ENCODE data around the gene TMEM213.

The TMEM213 gene

DNA sequence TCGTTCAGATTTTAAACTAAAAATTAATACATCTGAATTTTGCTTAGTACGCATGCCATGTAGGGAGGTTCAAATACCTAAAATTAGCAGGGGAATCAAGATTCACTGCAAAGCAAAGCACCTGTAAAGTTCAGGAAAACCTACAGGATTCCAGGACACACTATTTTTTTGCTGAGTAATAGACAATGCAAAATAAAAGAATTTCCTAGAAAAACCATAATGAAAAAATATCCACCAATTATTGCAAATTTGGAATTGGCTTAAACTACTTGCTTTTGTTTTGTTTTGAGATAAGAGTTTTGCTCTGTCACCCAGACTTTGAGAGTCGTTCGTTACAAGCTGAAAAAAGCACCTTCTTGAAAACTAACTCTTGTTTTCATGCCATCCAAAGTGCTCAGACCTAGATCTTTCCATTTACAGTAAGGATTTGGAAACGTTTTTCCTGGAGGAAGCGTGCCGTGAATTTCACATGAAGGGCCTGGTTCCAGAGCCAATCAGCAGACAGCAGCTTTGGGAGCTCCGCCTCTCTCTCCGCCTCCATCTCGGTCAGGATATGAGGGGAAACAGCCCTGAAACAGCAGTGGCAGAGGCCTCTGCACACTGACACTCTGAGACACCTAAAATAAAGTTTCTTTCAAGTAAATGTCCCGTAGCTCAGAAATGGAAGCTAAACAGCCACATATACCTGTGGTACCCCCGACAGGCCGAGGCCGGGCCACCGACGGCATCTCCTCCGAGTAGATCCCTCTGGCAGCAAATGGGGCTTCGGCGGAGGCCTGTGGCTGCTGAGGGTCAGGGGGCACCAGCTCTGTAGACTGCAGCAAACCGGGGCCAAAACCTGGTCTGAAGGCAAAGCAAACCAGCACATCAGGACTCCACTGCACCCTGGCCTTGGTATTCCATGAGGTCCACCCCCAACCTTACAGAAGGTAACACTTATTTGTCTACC lies 46.1 kb downstream of the TMEM213 start:
- DNase-seq: no peak

DNA sequence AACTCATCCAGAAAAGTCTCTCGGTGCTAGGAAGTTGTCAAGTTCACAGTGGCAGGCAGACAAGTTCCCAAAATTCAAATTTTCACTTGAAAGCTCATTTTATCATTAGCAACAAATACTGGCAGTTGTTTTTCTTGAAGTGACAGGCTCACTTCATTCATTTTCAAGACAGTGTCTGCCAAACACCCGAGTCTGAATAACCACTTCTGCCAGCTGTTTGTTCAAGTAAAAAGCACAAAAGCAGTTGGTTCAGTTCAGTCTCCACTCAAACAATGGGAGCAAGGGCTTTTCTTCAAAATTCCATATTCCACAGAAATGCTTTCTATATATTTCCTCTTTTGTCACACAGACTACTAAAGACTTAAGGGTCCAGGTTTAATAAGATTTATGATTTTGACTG lies 47.9 kb downstream of the TMEM213 start:
- no peak for DNase-seq

DNA sequence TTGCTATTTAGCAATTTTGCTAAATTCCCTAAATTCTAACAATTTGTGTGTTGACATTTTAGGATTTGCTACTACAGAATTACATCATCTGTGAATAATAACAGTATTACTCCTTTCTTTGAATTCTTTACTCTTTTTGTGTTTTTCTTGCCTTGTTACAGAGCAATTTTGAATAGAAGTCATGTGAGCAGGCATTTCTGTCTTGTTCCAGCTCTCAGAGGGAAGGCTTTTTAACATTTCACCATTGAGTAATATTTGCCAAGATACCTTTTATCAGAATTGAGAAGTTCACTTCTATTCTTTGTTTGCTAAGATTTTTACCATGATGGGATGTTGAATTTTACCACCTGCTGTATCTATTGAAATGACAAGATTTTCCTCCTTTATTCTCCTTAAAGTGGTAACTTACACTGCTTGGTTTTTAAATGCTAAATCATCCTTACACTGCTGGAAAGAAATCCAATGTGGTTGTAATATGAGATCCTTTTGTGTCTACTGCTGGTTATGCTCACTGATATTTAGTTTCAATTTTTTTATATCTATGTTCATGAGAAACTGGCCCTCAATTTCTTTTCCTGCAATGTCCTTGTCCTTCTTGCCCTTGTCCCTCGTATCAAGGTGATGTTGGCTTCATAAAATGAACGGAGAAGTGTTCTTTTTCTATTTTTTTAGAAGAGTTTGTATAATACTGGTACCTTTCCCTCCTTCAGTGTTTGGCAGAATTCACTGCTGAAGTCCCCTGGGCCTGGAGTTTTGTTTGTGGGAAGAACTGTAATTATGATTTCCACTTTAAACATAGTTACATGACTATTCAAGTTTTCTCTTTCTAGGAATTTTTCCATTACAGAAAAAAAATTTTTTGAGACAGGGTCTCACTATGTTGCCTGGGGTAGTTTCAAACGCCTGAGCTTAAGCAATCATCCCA lies 50.5 kb downstream of the TMEM213 start:
- DNase-seq: no peak

DNA sequence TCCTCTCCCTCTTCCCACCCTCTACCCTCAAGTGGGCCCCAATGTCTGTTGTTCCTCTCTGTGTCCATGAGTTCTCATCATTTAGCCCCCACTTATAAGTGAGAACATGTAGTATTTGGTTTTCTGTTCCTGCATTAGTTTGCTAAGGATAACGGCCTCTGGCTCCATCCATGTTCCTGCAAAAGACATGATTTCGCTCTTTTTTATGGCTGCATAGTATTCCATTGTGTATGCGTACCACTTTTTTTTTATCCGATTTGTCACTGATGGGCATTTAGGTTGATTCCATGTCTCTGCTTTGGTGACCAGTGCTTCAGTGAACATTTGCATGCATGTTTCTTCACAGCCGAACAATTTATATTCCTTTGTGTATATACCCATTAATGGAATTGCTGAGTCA lies 51.9 kb downstream of the TMEM213 start:
- no peak for DNase-seq

DNA sequence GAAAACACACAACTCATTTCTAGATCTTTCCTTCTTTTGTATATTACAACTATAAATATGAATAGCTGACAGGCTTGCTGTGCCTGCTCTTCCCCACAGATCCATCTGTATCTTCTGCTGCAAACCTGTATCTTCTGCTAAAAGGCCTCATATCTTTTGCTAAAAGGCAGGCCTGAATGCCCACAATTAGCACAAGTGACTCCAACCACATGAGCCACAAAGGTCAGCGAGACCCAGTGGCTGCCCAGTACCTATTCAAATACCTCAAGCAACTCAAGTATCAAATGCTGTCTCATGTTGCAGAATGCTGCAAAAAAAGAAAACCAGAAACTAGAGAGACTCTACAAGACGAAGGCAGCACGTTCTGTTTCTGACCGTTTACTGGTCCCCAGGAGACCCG lies 54.7 kb downstream of the TMEM213 start:
- no peak for DNase-seq

DNA sequence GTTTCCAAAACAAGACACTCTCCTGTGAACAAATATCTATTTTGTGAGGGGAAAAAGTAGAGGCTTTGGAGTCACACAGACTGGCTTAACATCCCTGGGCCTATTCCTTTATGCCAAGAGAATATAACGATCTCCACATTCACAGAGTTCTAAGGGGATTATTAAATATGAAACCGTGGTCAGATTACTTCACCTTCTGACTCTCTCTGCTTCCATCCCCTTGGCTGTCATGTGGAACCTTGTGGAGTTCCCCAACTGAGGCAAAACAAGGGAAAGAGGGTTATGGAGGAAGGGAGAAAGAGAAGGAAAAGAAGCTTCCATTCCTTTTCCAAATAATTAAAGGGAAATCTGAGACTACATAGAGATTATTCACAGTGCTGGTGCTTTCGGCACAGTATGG lies 55.7 kb downstream of the TMEM213 start:
- no peak for DNase-seq

DNA sequence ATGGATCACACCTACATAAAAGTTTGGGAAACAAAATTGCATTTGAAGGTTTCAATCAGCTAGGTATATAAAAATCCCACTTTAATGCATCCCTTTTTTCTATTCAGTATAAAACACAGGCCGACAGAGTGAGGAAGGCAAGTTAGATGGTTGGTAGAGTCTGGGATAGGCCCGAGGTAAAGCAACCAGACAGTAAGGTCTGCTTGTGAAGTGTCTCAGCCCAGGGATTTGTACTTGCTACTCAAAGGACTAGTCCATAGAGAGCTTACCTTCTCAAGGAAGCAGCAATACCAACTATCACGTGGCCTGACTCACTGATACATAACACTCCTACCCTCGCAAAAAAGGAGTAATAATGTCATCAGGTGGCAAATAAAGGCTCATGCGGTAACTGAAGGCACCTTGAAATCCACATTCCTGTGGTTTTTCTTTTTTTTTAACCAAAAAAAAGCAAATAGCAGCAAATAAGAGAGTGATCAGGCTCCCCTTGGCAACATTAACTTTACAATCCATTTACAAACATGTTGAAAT lies 56.4 kb downstream of the TMEM213 start:
- DNase-seq: no peak

DNA sequence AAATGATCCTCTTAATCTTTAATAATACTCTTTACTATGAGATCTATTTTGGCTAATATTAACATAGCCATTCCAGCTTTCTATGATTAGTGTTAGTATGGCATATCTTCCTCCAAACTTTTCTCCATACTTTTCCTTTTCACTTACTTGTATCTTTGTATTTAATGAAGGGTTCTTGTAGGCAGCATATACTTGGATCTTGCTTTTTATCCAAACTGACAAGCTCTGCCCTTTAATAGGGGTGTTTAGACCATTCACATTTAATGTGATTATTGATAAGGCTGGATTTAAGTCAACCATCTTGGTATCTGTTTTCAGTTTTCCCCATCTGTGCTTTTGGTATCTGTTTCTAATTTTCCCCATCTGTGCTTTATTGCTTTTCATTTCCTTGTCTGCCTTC lies 59.9 kb downstream of the TMEM213 start:
- no peak for DNase-seq

DNA sequence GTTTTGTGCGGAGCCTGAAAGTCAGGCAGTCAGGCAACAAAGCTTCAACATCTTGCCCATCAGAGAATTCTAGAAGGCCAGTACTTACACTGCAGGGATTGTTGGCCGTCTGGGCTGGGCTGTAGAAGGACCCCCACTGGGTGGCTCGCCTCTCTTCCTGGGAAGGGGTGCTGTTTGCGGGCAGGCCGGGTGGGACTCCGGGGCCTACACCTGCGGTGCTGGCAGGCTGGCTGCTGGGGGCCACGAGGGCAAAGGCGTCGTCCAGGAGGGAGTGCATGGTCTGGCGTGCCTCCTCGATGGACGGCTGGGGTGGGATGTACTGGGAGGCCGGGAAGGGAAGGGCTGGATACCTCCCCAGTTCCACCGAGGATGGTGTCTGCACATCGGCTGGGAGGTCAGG lies 63.3 kb downstream of the TMEM213 start:
- DNase-seq: no peak

DNA sequence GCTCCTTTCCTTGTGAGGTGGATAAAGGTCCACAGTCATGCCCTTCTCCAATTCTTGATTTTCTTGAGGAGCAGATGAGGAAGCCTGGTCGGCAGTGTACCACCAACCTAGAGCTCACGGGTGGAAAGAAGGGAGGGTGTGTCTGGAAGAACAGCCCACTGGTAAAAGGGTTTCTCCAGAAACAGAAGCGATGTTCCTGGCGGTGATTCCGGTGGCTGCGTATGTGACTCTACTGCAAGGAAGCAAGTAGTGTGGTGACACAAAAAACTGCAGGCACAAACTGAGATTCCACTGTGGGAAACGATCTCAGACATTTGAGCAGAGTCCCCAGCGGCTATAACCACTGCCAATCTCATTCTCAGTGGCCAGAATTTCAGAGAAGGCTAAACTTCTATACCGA lies 66.1 kb downstream of the TMEM213 start:
- DNase-seq: no peak

DNA sequence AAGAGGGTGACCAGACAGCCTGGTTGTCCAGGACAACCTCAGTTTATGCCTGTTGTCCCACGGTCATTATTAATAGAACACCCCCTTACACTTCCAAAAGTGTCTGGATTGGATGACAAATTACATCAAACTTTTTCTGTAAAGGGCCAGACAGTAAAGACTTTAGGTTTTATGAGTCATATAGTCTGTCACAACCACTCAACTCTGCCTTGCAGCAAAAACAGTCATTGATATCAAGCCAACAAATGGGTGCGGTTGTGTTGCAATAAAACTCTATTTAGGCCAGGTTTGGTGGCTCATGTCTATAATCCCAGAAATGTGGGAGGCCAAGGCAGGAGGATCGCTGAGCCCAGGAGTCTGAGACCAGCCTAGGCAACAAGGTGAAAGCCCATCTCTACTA lies 66.9 kb downstream of the TMEM213 start:
- peak; percentile 17 for DNase-seq

DNA sequence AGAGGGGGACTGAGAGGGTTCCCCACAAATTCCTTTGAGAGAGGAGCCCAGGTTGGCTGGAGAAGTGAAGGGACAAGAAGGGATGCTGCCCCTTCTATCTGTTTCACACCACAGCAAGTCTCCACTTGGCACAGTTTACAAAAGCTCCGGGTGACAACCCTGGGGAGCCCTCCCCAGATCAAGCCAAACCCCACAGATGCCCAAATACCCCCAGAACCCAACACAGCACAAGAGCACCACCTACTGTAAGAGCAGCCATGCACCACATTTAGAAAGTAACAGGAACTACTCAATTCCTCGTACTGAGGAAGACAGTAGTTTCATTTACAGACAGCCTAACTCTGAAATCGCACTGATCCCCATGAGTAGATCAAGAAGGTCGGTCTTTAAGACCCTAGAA lies 68.0 kb downstream of the TMEM213 start:
- no peak for DNase-seq

DNA sequence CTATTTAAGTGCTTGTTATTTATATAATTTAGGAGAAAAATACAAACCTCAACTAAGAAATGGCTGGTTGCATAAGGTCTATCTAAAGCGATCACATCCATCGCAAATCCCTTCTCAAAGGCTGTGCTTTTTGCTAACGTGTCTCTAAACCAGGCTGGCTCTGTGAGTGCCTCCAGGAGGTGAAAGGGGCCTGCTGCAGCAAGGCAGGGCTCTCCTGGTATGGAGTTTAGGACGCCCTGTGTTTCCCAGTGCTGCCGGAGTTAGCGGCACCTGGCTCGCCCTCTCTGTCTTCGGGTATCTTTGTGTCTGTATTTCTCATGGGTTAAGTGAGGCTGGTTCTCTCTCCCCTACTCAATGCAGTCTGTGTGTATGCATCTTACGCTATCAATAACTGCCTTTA lies 68.6 kb downstream of the TMEM213 start:
- DNase-seq: no peak

DNA sequence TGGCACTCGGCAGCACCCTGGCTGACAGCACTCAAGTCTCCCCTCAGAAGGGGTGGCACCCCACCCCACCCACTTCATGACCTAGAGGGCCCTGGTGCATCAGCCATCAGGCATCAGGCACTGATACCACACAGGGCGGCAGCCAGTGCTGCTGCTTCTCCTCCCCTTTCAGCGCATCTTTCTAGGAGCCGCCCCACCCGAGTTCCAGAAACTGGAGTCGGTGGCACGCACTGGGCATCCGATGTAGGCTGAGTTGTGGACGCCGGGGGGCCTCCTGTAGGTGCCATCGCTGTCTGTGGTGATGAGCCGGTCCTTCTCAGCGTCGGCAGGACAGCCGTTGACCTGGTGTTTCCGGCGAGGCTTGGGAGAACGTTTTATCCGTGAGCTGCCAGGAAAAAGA lies 70.0 kb downstream of the TMEM213 start:
- DNase-seq: no peak

DNA sequence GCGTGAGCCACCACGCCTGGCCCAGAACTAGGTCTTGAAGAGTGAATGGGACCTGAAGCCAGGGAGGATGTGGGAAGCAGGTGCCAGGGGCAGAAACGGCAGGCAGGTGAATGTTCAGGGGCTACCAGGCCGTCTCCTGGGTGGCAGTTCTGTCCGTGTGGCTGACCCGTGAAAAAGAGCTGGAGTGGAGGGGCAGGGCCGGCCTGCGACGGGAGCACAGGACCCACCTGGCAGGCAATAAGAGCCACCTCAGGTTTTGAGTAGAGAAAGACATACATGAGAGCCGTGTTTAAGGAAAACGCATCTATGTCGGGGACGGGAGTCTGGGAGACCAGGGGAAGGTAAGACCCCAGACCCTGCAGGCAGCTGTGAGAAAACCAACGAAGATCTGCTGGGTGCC lies 70.9 kb downstream of the TMEM213 start:
- DNase-seq: no peak

DNA sequence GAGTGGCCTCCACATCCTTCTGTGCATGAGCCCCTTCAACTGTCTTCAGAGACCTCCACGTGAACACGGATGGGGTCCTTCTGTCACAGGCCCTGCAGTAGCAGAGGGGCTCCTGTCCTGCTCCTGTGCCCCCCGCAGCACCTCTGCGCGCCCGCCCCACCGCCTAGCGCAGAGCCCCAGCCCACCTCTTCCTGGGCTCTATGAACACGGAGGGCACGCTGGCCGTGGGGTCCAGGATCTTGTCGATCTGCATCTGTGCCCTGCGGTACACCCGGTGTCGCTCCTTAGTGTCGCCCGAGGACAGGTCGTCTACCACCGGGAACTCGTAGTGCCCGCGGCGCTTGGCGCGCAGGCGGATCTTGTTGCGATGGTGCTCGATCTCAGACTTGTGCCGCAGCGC lies 71.6 kb downstream of the TMEM213 start:
- DNase-seq: no peak

DNA sequence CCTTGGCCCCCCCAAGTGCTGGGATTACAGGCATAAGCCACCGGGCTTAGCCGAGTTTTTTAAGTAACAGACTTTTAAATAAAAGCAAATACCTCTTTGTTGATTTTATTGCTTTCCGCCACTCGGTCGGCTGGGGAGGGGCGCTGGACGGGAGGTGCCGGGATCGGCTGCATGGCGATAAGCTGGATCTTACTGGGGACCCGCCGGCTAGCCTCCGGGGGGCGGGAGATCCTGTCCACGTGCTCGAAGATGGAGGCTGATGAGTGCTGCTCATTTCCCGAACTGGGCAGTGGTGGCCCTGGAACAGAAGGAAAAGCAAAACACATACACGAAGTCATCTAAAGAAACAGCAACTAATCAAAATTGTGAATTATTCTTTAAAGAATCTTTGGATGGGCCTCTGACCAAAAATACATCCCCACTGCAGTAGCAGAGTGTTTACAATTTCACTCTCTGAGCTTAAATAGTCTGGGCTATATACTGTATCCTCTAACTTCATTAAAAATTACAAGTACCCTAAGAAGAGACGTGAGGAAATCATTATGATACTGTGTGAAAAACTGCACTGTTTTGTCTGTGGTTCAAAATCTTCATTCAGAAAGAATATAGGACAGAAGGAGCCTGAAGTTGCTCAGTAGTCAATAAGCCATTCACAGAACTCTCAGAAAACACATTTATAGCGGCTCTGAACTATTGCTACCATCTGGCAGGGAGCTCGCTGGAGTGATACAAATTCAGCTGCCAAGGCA lies 73.4 kb downstream of the TMEM213 start:
- no peak for DNase-seq

DNA sequence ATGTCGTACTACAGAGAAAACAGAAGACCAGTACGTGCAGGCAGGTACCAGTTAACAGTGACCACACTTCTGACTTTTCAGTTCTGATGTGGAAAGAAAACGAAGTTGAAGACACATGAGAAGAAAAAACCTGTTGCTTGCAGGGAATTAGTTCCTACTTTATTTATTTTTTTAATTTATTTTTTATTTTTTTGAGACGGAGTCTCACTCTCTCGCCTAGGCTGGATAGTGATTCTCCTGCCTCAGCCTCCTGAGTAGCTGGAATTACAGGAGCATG lies 74.0 kb downstream of the TMEM213 start:
- DNase-seq: no peak

DNA sequence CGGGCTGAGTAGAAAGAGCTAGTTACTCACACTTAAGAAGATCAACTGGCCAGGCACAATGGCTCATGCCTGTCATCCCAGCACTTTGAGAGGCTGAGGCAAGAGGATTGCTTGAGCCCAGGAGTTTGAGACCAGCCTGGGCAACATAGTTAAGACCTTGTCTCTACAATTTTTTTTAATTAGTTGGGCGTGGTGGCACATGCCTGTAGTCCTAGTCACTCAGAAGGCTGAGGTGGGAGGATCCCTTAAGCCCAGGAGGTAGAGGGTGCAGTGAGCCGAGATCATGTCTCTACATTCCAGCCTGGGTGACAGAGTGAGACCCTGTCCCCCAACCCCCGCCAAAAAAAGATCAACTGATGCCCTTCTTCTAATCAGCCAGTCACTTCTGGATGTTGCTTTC lies 74.8 kb downstream of the TMEM213 start:
- DNase-seq: no peak

DNA sequence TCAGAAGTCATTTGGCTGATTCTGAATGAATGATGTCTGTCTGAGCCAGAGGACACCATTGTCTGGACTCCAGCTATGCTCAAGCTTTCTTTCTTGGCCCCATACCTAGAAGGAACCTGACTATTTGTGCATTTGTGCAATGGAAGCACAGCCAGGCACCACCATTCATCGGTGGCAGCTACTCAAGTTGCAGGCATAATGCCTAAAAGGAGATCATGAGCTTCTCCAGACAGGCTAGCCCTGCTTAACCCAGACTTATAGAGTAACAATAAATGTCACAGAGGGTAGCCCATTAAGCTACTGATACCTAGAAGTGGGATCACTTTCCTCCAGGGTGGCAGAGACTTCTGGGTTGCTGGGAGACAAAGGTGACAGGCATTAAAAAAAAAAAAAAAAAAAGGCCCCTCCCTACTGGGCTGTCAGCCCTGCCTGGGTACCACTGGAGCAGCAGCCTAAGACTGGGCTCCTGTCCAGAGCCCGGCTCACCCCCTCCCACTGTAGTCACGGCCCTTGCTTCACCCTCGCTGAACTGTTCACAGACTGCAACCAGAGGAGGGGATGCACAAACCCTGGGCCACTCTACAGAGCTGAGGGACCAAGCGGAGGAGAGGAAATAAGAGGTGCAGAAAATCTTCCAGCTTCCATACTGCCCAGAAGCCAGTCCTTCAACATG lies 75.6 kb downstream of the TMEM213 start:
- DNase-seq: no peak

DNA sequence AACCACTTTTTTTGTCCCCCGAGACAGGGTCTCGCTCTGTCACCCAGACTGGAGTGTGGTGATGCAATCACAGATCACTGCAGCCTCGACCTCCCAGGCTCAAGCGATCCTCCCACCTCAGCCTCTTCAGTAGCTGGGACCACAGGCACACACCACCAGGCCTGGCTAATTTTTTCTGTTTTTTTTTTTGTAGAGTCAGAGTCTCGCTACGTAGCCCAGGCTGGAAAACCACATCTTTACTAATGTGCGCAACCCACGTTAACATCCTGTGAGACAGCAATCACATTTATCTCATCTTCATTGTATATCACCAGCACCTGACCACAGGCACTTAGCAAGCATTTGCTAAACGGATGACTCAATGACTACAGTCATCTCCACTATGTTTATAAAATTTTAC lies 78.0 kb downstream of the TMEM213 start:
- peak; percentile 56 for DNase-seq

DNA sequence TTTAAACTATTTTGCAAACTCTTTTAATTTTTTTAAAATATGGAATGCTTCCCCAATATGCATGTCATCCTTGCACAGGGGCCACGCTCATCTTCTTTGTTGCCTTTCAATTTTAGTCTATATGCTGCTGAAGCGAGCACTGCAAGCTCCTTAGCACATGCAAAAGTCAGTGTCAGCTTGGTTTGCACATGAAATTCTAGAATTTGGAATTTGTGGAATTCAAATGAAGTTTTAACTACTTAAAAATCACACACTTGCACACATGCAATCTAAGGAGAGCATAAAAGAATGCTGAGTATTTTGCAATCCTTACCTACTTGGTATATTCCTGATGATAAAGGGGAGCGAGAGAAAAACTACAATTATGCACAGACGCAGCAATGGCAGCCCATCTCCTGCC lies 78.5 kb downstream of the TMEM213 start:
- DNase-seq: no peak

DNA sequence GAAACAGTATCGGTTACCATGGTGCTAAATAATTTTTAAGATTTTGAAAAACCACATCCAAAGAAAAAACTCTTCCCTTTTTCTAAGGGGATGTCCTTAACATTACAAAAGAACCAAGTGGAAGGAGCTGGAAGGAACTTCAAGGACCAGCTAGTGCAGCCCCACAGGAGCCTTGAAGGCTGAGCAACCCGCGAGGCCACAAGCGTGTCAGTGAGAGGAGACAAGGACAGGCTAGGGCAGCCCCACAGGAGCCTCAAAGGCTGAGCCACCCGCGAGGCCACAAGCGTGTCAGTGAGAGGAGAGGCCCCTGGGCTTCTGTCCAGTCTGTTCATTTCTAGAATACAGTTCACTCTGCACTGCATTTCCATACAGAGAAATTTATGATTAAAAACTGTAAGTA lies 80.3 kb downstream of the TMEM213 start:
- DNase-seq: no peak

Measured in T1000 (cell line).